HUES6 (cell line): ENCODE data around the gene PLIN5.
"Not testable (repeated sequence)": the region's sequence is repeated elsewhere in the genome, so short reads cannot be mapped to it uniquely, and the experiment has no call there.

Source experiments
- H3K27ac ChIP-seq: 2 replicates; pipeline ENCODE4 v1.7.0; 2013; ENCODE audit warnings: low read depth, mild to moderate bottlenecking, low read length, inconsistent platforms
- H3K27me3 ChIP-seq: 2 replicates; pipeline ENCODE4 v1.6.1; 2013; ENCODE audit warnings: low read length; ENCODE audit not compliant: control insufficient read depth, insufficient read depth
- H3K36me3 ChIP-seq: 2 replicates; pipeline ENCODE4 v1.6.1; 2013; ENCODE audit warnings: low read length; ENCODE audit not compliant: control insufficient read depth, insufficient read depth
- H3K4me1 ChIP-seq: 2 replicates; pipeline ENCODE4 v1.6.1; 2013; ENCODE audit warnings: low read length; ENCODE audit not compliant: control insufficient read depth, insufficient read depth
- H3K4me3 ChIP-seq: 2 replicates; pipeline ENCODE4 v1.5.1; 2013; ENCODE audit warnings: low read depth, low read length
- H3K9ac ChIP-seq: one replicate; pipeline ENCODE4 v1.6.1; 2013; ENCODE audit warnings: mild to moderate bottlenecking, low read length
- H3K9me3 ChIP-seq: 2 replicates; pipeline ENCODE4 v1.6.1; 2013; ENCODE audit warnings: low read depth, low read length; ENCODE audit not compliant: control insufficient read depth, insufficient read depth

PLIN5 gene

DNA sequence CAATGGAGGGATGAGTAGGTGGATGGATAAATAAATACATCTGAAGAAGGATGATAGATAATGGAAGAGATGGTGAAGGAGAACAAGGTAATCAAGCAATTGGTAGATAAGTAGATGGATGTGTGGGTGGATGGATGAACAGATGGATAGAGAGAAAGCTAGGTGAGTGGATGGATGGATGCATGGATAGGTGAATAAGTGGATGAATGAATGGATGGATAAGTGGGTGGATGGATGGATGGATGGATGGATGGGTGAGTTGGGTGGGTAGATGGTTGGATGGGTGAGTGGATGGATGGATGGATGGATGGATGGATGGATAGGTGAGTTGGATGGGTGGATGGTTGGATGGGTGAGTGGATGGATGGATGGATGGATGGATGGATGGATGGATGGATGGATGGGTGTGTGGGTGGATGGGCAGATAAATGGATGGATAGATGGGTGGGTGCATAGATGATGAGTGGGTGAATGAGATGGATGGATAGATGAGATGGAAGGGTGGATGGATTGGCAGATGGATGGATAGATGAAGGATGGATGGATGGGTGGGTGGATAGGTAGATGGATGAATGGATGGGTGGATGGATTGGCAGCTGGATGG lies 18.2 kb upstream of the PLIN5 start:
- H3K4me3 ChIP-seq, result no peak overlapping the region
- no peak overlapping the region for H3K27ac ChIP-seq
- H3K9ac ChIP-seq, result no peak overlapping the region
- no peaks in the 10 kb centered on the region for H3K9me3 ChIP-seq
- peaks cover 2% of the 10 kb centered on the region; the same call in 1 of the 2 replicates for H3K4me1 ChIP-seq
- H3K27me3 ChIP-seq, result no peaks in the 10 kb centered on the region; the same call in 1 of the 2 replicates
- H3K36me3 ChIP-seq, result peaks cover 55% of the 10 kb centered on the region

DNA sequence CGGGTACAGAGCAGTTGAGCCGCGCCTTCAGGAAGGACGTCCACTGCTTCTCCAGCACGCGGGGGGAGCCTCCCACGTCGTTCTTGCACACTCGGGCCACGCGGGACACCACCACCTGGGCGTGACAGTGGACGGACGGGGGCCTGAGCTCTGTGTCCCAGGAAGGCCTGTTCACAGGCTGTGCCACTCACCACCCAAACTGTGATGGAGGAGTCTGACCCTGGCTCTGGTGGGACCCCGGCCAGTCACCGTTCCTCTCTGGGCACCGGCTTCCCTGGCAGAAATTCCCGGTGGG lies 17.4 kb upstream of the PLIN5 start:
- H3K4me1 ChIP-seq, result peaks cover 2% of the 10 kb centered on the region; the same call in 1 of the 2 replicates

DNA sequence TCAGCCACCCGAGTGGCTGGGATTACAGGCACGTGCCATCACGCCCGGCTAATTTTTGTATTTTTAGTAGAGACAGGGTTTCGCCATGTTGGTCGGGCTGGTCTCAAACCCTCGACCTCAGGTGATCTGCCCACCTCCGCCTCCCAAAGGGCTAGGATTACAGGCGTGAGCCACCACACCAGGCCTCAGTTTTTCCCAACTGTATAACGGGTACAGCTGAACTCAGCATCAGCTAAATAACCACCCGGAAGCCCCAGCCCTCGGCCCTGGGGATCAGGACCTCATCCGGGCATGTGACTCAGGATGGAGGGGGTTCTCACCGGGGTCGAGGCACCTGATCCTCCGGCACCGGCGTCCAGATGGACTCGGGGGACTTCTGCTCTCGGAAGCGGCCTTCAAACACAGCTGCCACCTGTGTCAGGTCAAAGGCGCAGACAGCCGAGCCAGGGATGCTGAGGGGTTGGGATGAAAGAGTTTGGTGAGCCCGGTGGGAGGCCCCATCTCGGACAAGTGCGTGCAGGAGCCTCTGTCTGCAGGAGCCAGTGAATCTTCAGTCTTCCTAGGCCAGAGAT lies 15.5 kb upstream of the PLIN5 start:
- H3K36me3 ChIP-seq, result peaks cover 66% of the 10 kb centered on the region
- no peaks in the 10 kb centered on the region for H3K4me1 ChIP-seq
- no peak overlapping the region for H3K27ac ChIP-seq
- no peak overlapping the region for H3K4me3 ChIP-seq
- H3K9me3 ChIP-seq, result no peaks in the 10 kb centered on the region
- H3K9ac ChIP-seq, result no peak overlapping the region
- H3K27me3 ChIP-seq, result no peaks in the 10 kb centered on the region

More for the DNA sequence above, 17.4 kb upstream of the PLIN5 start:
- Histone ChIP-seq H3K27ac (no peak overlapping the region), H3K4me3 (no peak overlapping the region), H3K9ac (no peak overlapping the region), H3K36me3 (peaks cover 62% of the 10 kb centered on the region), H3K27me3 (no peaks in the 10 kb centered on the region; the same call in 1 of the 2 replicates), H3K9me3 (no peaks in the 10 kb centered on the region)

DNA sequence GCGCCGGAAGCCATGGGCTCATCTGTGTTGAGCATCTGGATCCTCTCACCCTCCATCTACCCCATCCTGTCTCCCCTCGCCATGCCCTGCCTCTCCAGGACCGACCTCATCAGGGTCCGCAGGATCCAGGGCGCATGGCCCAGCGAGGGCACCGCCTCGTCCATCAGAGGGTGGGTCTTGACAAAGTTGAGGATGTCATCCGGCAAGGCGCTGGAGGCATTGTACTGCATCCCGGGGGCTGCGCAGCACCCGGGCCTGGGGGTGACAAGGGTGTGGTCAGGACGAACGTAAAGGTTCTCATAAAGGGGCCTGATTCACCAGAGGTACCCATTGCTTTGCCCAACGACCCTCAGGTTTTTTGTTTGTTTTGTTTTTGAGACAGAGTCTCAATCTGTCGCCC lies 15.0 kb upstream of the PLIN5 start:
- Histone ChIP-seq H3K36me3 (peaks cover 62% of the 10 kb centered on the region), H3K9ac (no peak overlapping the region), H3K4me1 (no peaks in the 10 kb centered on the region), H3K9me3 (no peaks in the 10 kb centered on the region), H3K4me3 (no peak overlapping the region), H3K27ac (no peak overlapping the region), H3K27me3 (no peaks in the 10 kb centered on the region)

DNA sequence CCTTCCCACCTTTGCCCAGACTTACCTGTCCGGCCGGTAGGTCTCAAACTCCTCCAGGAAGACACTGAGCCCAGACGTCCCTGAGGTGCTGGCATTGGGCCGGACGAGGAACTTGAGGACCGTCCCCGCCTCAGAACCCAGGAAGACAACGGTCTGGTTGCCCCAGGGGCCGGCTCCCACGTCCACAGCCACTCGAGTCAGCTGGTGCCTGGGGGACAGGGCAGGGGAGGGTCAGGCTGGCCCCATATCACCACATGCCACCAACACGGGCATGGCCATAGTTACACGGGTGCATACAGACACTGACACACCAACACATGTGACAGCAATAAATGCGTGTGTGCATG lies 13.2 kb upstream of the PLIN5 start:
- Histone ChIP-seq H3K9ac (no peak overlapping the region), H3K36me3 (peaks cover 46% of the 10 kb centered on the region), H3K4me1 (no peaks in the 10 kb centered on the region), H3K9me3 (no peaks in the 10 kb centered on the region), H3K27ac (no peak overlapping the region), H3K4me3 (no peak overlapping the region), H3K27me3 (no peaks in the 10 kb centered on the region)

DNA sequence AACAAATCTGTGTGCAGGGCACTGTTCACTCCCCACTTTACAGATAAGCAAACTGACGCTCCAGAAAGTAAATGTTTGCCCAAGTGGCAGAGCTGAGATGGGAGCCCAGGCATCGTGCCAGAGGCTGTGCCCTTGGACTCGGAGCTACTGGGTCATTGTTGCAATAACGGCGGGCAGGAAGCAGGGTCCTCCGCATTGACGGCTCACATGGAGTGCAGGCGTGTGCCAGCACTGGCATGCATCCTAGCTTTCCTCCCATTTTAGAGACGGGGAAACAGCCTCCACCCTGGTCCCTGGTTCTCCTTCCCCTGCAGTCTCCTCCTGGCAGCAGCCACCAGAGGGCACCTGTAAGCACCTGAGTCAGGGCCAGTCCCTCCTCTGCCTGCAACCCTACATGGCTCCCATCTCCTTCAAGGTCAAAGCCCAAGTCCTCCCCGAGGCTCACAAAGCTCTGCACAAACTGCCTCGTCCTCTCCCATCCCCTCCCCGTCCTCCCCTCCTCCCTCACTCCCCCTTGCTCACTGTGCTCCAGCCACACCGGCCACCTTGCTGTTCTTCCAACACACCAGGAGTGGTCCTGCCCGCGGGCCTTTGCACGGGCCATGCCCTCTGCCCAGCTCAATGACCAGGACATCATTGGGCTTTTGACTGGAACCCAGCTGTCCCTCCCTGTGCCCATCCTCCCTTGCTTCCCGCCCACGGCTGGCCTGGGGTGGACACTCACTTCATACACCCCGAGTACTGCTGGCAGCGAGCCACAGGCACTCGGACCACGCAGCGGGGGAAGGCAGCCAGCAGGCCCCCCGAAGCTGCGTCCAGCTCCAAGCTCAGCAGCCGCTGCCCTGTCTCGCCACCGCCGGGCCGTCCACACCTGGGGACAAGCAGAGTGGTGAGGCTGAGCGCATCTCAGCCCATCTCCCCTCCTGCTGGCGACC lies 12.5 kb upstream of the PLIN5 start:
- no peaks in the 10 kb centered on the region for H3K27me3 ChIP-seq
- no peak overlapping the region for H3K4me3 ChIP-seq
- no peak overlapping the region for H3K9ac ChIP-seq
- H3K4me1 ChIP-seq, result no peaks in the 10 kb centered on the region
- peaks cover 40% of the 10 kb centered on the region for H3K36me3 ChIP-seq
- H3K9me3 ChIP-seq, result no peaks in the 10 kb centered on the region
- H3K27ac ChIP-seq, result no peak overlapping the region

DNA sequence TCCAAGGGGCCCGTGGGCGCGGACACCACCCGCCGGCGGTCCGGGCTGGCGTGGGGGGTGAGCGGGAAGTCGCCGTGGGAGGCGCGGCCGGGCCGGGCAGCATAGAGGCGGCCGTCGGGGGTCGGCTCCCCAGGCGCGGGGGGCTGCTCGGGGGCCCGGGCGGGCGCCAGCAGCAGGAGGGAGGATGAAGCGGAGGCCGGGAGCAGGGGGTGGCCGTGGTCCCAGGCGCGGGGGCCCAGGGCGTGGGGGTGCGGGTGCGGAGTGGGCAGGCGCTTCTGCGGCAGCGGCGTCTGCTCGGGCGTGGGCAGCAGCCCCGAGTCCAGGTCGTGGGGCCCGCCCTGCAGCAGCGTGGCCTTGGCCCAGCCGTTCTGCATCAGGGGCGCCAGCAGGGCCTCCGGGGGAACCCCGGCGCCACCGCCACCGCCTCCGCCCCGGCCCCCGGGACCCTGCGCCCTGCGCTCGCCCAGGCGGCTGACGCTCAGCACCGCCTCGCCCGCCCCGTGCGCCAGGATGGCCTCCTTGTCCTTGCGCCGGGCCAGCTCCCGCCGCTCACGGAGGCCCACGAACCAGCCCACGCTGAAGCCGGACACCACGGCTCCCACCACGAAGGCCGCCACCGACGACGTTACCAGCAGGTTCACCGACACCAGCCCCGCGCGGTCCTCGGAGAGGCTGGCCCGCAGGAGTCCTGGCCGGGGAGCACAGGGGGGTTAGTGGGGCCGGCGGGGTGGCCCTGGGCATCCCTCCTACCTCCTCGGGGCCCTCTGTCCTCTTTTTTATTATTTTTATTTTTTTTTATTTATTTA lies 9.0 kb upstream of the PLIN5 start:
- Histone ChIP-seq H3K36me3 (peaks cover 18% of the 10 kb centered on the region), H3K4me3 (no peak overlapping the region), H3K4me1 (peaks cover 9% of the 10 kb centered on the region; the same call in 1 of the 2 replicates), H3K27me3 (no peaks in the 10 kb centered on the region), H3K9me3 (peaks cover 5% of the 10 kb centered on the region; the same call in 1 of the 2 replicates), H3K9ac (no peak overlapping the region), H3K27ac (no peak overlapping the region)

DNA sequence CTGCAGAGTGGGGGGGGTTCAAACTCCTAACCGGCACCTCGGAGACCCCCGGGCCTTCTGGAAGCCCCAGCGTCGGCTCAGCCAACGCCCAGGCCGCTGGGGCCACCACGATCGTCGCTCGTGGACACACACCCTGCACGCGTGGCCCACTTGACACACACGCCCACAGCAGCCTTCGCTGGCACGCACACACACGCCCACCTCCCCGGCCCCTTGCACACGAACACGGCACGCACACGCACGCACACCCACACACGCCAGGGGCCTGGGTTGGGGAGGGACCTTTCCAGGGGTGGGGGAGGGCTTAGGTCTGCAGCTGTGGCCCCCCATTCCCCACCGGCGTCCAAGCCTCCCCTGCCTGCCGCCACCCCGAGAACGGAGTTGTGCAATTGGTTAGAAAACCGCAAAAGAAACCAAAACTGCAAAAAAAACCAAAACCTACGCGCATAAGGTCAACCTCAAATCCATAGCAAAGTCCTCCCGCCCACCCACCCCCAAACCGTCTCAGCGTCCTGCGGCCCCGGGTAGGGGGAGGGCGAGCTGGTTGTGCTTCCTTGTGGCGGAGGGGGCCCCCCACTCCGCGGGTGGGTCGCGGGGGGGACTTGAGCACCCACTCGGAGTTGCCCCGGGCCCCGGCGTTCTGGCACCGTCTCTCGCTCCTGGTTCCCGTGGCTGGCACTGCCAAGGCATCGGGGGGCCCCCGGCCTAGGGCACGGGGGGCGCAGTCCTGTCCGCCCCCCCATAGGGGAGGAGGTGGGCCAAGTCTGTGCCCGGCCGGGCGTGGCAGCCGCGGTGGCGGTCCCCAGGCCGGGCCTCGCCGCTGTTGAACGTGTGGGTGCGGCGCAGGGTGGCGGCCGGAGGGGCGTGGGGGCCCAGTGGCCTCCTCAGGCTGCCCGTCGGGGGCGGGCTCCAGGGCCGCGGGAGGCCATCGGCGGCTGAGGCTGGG lies 8.1 kb upstream of the PLIN5 start:
- H3K27ac ChIP-seq, result no peak overlapping the region
- no peak overlapping the region for H3K4me3 ChIP-seq
- peaks cover 9% of the 10 kb centered on the region; the same call in 1 of the 2 replicates for H3K4me1 ChIP-seq
- no peak overlapping the region for H3K9ac ChIP-seq
- peaks cover 12% of the 10 kb centered on the region; the same call in 1 of the 2 replicates for H3K36me3 ChIP-seq
- H3K9me3 ChIP-seq, result peaks cover 5% of the 10 kb centered on the region; the same call in 1 of the 2 replicates
- no peaks in the 10 kb centered on the region for H3K27me3 ChIP-seq

DNA sequence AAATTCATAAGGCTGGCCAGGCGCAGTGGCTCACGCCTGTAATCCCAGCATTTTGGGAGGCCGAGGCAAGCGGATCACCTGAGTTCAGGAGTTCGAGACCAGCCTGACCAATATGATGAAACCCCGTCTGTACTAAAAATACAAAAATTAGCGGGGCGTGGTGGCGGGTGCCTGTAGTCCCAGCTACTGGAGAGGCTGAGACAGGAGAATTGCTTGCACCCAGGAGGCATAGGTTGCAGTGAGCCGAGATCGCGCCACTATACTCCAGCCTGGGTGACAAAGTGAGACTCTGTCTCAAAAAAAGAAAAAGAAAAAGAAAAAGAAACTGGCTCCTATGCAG lies 6.8 kb upstream of the PLIN5 start:
- H3K9ac ChIP-seq, H3K27me3 ChIP-seq, H3K4me1 ChIP-seq, H3K9me3 ChIP-seq, H3K36me3 ChIP-seq, H3K27ac ChIP-seq, H3K4me3 ChIP-seq: not testable (repeated sequence)
